DMS53 treated with DMSO at 0.1 percent for 48 hours (cell line): Measurements from ENCODE around the gene SUGCT.

Experiments
- DNase-seq: peaks from one replicate; lab custom pipeline; 2025; ENCODE audit not compliant: unreplicated experiment; lab: John Stamatoyannopoulos, UW

Gene SUGCT

DNA sequence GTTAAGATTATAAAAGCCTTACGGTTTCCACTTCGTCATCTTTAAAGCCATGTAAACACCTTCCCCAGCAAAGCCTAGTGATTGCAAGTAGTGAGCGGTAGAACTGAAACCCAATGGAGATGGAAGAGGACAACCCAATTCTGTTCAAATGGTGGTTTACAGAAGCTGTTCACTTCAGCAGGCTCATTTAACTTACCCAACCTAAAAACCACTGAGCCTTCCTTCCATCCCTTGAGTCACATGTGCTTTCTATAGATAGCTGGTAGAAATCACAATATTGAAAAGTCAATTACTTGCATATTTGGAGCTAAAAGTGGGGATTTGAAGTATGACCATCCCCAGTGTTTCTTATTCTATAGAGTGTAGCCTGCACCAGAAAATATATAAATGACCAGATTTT lies 667.7 kb downstream of the SUGCT start:
- DNase-seq = no peak

GRCh38 chr7:40804477-40805215 lies 669.8 kb downstream of the SUGCT start:
- no peak for DNase-seq

GRCh38 chr7:40805361-40805760 lies 670.6 kb downstream of the SUGCT start:
- no peak for DNase-seq

DNA sequence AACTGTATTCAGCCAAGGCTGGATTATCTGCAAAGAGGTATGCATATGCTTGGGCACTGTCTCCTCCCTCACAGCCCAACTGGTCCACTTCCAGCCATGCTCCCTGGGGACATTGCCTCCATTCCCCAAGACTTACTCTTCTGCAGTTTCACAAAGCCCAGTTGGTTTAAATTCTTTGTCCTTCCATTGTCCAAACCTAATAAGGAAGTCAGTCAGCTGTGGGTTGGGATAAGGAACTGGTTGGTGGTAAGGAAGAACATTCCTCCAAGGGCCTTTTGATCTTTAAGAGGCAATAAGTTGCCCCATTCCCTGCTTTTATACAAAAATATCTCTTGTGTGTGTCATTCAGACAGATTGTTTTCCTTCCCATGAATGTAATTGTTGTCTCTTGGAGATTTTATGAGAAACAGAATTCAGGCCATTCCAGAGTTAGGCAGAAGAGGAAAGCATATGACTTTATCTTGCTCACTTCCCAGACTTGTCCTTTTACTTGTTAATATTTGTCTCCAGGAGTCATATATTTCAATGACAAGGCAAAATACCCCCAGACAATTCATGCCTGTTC lies 673.7 kb downstream of the SUGCT start:
- no peak for DNase-seq

GRCh38 chr7:40810274-40810673 lies 675.5 kb downstream of the SUGCT start:
- DNase-seq = no peak

GRCh38 chr7:40811666-40812065 lies 676.9 kb downstream of the SUGCT start:
- no peak for DNase-seq

DNA sequence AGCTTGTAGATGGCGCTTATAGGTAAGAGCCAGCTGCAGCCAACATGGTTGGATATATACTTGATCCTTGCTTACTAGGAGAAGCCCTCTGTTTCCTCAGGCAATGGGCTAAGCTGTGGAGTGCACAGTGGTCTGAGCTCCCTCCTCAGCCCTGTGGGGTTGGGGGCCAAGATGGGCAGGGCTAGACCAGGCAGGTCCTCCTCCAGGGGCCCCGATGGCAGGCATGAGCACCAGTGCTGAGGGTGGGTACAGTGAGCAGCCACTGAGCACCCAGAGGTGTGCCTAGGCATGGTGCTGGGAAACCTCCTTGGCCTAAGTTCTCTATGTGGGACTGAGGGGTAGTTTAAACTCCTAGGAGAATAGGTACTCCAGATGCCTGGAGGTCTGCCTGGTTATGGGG lies 680.2 kb downstream of the SUGCT start:
- no peak for DNase-seq

DNA sequence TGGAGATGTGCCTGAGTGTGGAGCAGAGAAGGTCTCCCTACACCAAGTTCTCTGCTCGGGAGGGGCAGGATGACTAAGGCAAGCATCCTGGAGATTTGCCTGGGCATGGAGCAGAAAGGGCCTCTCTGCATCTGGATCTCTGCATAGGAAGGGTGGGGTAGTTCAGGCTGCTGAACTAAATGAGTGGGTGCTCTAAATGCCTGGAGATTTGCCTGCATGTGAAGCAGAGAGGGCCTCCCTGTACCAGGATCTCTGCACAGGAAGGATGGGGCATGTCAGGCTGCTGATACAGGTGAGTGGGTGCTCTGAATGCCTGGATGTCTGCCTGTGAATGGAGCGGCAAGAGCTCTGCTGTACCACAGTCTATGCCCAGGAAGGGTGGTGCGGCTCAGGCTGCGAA lies 680.7 kb downstream of the SUGCT start:
- no peak for DNase-seq

- DNase-seq = no peak
Observed at GRCh38 chr7:40822861-40823260, 688.1 kb downstream of the SUGCT start.

- DNase-seq = no peak
Observed at GRCh38 chr7:40824461-40824860, 689.7 kb downstream of the SUGCT start.

- no peak for DNase-seq
Observed at GRCh38 chr7:40826411-40827221, 691.8 kb downstream of the SUGCT start.

DNA sequence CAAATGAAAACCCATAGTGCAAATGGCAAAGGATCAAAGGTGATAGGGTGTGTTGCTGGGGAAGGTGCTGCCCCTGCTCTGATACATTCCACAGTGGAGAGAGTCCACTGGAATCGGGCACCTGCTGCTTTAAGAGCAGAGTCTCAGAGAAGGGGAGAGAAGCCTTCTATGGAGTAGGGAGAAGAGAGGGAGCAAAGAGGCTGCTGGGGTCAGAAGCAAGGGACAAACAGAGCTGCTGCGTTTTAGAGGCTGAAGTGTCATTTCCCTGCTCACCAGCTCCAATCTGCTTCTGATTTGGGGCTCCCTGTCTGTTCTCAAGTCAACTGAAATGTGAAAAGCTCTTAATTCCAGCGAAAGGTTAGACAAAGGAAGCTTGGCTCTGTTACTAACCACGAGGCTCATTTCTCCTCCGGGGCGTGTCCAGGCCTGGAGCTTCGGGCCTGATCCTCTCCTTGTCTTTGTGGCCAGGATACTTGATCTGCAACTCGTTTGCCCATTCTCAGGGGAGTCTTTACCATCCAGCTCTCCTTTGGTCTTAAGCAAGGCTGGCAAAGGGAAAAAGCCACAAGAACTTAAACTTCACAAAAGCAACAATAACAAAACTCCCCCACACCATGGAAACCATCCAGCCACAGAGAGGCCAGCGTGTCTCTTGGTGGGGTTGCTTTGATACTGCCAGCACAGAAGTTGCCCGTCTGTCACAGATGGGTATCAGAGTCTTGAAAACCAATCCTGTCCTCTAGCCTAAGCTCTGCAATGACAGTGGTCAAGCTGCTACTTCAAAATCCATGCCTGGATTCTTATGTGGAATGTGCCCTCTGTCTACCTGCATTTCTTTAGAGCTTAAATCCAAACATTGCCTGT lies 692.6 kb downstream of the SUGCT start:
- no peak for DNase-seq

GRCh38 chr7:40828686-40829600 lies 694.1 kb downstream of the SUGCT start:
- no peak for DNase-seq

DNA sequence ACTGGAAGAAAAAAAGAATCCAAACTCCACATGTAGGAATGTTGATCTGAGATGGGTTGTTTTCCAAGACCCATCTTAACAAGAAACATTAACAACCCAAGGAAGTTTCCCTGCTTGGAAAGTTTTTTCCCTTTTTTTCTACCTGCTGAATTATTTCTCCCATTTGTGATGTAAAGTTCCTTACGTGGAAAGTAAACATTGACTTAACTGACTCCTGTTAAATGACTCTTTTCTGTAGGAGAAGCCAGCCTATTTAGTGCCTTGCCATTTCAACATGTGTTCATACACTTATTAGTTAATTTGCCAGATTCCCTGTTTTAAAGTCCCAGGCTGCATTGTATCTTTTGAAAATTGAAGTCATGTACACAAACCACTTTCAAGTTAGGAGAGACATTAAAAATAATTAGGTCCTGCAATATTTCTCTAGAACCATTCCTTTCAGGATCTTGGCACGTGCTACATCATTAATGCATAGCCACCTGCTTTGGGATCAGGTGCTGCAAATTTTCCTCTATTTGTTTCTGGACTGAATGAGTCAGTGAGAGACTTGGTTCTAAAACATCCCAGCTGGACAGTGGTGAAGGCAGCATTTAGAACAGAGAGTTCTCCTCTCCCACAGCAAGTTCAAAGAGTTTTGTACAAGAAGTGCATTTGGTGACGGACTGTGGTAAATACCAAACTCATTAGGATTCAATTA lies 698.5 kb downstream of the SUGCT start:
- no peak for DNase-seq

DNA sequence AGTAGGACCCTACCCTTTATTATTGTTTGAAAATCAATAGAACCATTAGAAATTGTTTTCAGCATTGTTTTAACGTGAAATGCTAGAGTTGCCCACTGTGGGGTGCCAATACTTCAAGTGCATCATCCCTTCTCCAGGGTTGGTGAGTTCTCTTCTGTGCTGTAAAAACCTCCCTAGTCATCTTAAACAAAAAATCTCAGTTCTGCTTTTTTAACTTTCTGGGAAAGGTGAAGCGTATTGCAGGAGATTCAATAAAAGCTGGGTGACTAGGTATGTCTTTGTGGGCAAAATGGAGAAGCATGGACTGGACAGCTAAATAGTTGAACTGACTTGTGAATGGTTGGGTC lies 699.1 kb downstream of the SUGCT start:
- no peak for DNase-seq

DNA sequence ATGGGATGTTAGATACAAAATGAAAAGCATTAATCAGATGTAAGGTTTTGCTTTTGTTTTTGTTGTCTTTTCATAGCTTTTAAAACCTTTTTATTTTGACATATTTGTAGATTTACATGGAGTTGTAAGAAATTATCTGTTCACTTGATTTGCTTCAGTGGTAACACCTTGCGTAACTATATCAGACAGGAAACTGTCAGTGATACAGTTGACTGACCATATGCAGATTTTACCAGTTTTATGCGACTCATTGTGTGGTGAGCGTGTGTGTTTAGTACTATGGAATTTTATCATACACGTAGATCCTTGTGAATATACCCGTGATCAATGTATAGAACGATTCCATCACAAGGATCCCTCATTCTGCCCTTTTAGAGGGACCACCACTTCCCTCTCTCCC lies 701.4 kb downstream of the SUGCT start:
- no peak for DNase-seq

DNA sequence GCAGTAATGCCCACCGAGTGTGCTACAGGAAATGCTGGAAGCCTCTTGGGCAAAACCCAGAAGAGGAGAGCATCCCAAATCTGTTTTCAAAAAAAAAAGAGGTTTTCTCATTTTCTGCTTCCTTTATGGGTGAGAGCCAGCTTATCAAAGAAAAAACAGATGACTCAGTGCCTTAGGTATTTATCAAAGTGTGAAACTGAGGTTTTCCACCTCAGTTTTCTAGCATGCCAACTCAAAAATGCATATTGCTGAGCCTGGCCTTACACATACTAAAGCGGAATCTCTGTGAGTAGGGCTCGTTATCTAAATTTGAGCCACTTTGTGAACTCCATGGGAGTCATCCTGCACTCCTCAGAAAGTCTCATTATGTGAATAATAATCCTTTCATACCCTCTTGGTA lies 705.1 kb downstream of the SUGCT start:
- no peak for DNase-seq

DNA sequence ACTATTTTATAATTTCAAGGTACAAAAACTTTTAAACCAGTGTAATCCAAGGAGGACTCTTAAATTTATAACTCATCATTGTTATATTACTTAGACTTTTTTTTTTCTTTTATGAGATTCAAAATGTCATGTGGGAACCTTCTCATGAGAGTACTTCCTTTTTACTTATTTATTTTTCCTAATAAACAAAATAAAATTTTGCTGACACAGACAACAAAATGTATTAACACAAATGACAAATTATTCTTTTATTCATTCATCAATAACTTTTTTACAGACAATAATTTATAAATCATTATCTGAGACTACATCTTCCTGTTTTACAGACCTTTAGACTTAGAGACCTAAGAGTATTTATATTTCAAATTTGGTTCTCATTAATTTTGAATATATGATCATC lies 706.2 kb downstream of the SUGCT start:
- no peak for DNase-seq

DNA sequence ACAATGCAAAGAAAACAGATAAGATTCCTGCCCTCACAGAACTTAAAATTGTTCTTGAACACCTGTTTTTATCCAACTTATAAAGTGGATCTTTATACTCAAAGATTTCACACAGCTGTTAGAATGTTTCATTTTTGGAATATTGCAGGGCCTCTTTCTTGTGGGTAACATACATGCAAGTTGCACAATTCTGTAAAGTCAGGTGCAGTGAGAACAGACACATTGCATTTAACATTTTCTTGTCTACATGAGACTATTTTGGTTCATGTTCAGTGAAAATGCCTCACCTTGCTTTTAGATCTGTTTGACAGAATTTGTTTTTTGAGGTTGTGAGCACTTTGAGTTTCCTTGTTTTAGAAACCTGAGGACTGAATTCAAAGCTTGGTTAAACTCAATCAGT lies 707.8 kb downstream of the SUGCT start:
- no peak for DNase-seq
